Ovary (tissue), 9 donors: ENCODE data around the gene HOXB9. TPM values are rescaled to one million over a fixed set of nuclear protein-coding genes. Genes with fewer than 3 reads are reported as not detected.

Source experiments
- DNase-seq, 5 donors: peaks; one replicate each; pipeline ENCODE4 v3.0.0-alpha.2; 2019 to 2020
- H3K27ac ChIP-seq, 2 donors: fragments of 200-600 bp; one replicate each; pipeline versions ENCODE4 v1.5.1 to v1.8.0; 2019 to 2022
- H3K27me3 ChIP-seq: fragments of 200-600 bp; one replicate; pipeline ENCODE4 v1.8.0; 2022
- H3K36me3 ChIP-seq: fragments of 200-600 bp; sonication (generic); one replicate; pipeline ENCODE4 v1.5.1; 2019
- H3K4me1 ChIP-seq: one replicate; pipeline ENCODE4 v1.8.1; 2013; ENCODE audit warnings: mild to moderate bottlenecking, moderate library complexity; ENCODE audit not compliant: insufficient read depth
- H3K4me3 ChIP-seq: fragments of 200-600 bp; sonication (generic); one replicate; pipeline ENCODE4 v1.5.1; 2017
- H3K9me3 ChIP-seq, 2 donors: fragments of 200-600 bp in 1 of 2; sonication (generic) in 1 of 2; one replicate each; pipeline versions ENCODE4 v1.5.1 to v1.8.1; 2013 to 2019; ENCODE audit warnings: mild to moderate bottlenecking in 1 of 2, moderate library complexity in 1 of 2
- EP300 ChIP-seq: sonication (generic); formaldehyde crosslinking; IDR thresholded peaks from one replicate; pipeline ENCODE4 v1.6.1; 2017; ENCODE audit warnings: antibody characterized with exemption
- POLR2A ChIP-seq: fragments of 450-650 bp; IDR thresholded peaks from one replicate; pipeline ENCODE4 v1.6.1; 2017; ENCODE audit warnings: antibody characterized with exemption, mild to moderate bottlenecking, moderate library complexity
- WGBS, 3 donors: extraction: QIAGEN DNeasy Blood & Tissue Kit in 1 of 3; methylation state at CpG; one replicate each; pipeline versions ENCODE4 v1.1.5 to v1.1.7; 2013 to 2017; 5-methylcytosine and 5-hydroxymethylcytosine counted together
- intact Hi-C, 4 donors: fragments of 100-400 bp; cut with DNase I; formaldehyde crosslinking; loops; one replicate each; pipeline versions ENCODE4 v1.11.0 to v1.15.1; 2022 to 2023
- polyA plus RNA-seq, 2 donors: library from polyadenylated mRNA; stranded (reverse); fragments of 200-250 nt in 1 of 2; fragments of 350-450 nt in 1 of 2; fragmentation: Illumina TruSeq in 1 of 2; extraction: RNeasy Lipid Tissue Mini Kit (QIAGEN cat#74804) in 1 of 2; gene quantifications; one replicate each; pipeline ENCODE4 v1.2.3, GENCODE V29; 2013 to 2014
- total RNA-seq, 7 donors: library from RNA; depleted of rRNA in 2 of 7; stranded (reverse); fragments of >200 nt in 2 of 7; fragmentation: NEBNext Ultra II Directional in 3 of 7; extraction: Animal tissue kit (Norgen Biotek cat#: 25700) in 3 of 7; gene quantifications; one replicate each; pipeline versions ENCODE4 v1.1.0 to v1.2.4, GENCODE V29; 2016 to 2023
- TF ChIP-seq, protein P1 (sequence below), 3 donors: fragments of 450-650 bp in 2 of 3; fragments of 200-600 bp in 1 of 3; IDR thresholded peaks; one replicate each; pipeline versions ENCODE4 v1.5.1 to v1.8.0; 2016 to 2022; ENCODE audit warnings: antibody characterized with exemption in 3 of 3, mild to moderate bottlenecking in 1 of 3
- donor health status: DM: no; HTN: no; CAD: no; lungs with moderate emphysema.
- donor health status: DM: no; HTN: no; CAD: no.
- donor health status: Bipolar disorder and iron deficiency.
- donor health status: DM: yes; HTN: yes; CAD: no.
- donor health status: DM: no; HTN: no; CAD: no.
- donor health status: DM: yes; HTN: yes; CAD: no.

The HOXB9 gene
- total and polyA plus RNA-seq, 9 donors = 0.10 to 0.36 (median 0.12) TPM; not detected in 4

DNA sequence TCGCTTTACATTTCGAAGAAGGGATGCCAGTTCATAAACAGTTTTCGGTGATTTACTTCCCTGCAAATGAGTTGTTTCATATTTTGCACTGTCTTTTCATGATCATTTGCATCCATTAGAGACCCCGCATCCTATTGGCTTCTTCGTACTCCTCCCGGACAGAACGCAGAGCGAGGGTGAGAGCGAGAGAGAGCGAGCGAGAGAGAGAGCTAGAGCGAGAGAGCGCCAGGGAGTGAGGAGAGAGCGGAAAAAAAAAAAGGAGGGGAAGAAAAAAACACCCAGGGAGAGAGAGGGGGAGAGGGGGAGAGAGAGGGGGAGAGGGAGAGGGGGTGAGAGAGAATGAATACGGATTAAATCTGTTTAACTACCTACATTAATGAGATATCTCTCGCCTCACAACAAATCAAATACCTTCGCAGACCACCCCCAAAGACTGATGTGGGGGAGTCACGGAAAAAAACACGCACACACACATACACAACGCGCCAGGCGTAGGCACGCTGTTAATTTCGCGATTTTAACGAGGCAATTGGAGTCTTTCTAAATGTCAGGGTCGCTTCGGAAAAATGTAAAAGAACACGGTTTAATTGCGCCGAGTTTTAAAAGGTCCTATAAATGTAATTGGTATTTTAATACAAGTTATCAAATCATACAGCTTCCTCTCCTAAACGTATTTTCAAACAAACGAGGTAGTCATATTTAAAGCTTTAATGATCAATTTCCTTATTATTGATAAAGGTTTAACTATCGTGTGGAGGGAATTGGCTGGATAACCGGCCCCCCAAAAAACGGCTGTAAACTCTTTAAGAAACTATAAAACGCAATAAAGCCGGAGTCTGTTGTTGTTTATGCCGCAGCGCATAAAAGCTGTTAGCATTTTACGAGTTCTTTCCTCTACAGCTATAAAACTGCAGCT, 10.9 kb downstream of the HOXB9 start, which contains the start of gene HOXB8:
HOXB8 (minus strand) TSS at position 246 of the 916 bp plus-strand sequence. CDS start 588 bp downstream, outside the sequence.
- no peak for DNase-seq
- WGBS, 3 donors = 6 to 10% (median 7%) methylated on average over 41 of the region's 41 CpGs
- Histone ChIP-seq H3K27ac (no peak within 1 kb of the TSS), H3K4me3 (no peak within 1 kb of the TSS), H3K4me1 (peaks cover 2% of the 10 kb centered on the region), H3K27me3 (no peaks in the 10 kb centered on the region), H3K36me3 (no peaks in the 10 kb centered on the region), H3K9me3 (no peaks in the 10 kb centered on the region)
- intact Hi-C loops = loop anchor here in 3 of 4 donors (5.0 to 10.0 kb wide), 2 partner anchors 283 to 591 kb away; no protein-coding TSS in a partner anchor
- TF ChIP-seq, protein P1, sequence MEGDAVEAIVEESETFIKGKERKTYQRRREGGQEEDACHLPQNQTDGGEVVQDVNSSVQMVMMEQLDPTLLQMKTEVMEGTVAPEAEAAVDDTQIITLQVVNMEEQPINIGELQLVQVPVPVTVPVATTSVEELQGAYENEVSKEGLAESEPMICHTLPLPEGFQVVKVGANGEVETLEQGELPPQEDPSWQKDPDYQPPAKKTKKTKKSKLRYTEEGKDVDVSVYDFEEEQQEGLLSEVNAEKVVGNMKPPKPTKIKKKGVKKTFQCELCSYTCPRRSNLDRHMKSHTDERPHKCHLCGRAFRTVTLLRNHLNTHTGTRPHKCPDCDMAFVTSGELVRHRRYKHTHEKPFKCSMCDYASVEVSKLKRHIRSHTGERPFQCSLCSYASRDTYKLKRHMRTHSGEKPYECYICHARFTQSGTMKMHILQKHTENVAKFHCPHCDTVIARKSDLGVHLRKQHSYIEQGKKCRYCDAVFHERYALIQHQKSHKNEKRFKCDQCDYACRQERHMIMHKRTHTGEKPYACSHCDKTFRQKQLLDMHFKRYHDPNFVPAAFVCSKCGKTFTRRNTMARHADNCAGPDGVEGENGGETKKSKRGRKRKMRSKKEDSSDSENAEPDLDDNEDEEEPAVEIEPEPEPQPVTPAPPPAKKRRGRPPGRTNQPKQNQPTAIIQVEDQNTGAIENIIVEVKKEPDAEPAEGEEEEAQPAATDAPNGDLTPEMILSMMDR (IDR thresholded peaks at IDR 0.05) = no peak
- TF ChIP-seq POLR2A (no peak), EP300 (no peak)

DNA sequence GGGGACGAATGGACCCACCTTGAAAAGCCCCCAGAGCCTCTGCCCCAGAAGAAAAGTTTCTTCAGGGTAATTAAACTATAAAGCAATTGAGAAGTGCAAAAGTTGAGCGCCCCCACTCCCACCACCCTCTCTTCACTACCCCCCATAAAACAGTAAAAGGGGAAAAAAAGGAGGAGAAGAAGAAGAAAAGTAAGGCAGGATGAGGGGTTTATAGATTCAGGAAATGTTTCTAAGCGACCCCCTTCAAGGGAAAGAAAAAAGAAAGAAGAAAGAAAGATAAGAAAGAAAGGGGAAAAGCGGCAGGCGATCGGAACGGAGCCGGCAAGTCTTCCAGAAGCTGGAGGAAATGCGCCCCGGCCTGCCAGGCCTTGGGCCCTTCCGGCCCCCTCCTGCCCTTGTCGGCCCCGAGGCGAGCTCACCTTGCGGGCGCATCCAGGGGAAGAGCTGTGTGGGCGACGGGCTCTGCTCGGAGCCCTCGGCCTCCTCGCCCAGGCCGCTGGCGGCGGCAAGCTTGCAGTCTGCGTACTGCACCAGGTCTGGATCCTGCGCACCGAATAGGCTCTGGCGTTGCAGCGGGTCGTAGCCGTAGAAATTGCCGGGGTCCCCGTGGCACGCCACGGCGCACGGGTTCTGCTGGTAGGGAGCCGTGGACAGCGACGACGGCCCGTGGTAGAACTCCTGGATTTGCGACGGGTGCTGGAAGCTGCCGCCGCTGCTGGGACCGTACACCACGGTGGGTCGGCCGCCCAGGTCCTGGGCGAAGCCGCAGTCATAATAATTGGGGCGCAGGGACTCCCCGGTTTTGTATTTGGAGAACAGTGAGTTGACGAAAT, 12.1 kb downstream of the HOXB9 start:
- DNase-seq = no peak
- H3K4me1 ChIP-seq = peaks cover 2% of the 10 kb centered on the region

DNA sequence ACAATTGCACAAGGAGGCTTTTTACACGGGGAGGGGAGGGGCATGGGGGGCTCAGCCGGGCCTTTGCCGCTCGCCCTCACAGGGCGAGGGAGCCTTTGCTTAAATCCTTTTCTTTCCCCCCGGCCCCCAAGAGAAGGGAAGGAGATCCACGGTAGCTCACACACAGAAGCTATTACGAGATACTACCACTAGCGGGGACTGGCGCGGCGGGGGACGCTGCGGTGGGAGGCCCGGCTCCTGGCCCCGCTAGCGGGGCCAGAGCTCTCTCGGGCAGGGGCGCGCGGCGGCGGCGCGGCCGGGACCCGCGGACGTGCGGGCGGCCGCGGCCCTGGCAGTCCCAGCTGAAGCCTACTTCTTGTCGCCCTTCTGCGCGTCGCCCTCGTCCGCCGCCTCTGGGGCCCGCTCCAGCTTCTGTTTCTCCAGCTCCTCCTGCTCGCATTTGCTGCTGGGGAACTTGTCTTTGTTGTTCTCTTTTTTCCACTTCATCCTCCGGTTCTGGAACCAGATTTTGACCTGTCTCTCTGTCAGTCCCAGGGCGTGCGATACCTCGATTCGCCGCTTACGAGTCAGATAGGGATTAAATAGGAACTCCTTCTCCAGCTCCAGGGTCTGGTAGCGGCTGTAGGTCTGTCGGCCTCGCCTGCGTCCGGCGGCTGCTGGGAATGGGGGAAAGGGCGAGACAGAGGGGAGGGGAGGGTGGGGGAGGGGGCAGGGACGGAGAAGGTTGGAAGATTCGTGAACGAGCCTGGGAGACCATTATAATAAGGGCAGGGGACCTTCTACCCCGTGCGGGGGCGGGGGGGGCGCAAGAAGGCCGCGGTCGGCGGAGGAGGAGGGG, 13.1 kb downstream of the HOXB9 start:
- Histone ChIP-seq H3K4me1 (peaks cover 2% of the 10 kb centered on the region), H3K27ac (no peak overlapping the region), H3K9me3 (no peaks in the 10 kb centered on the region), H3K27me3 (peaks cover 2% of the 10 kb centered on the region), H3K4me3 (peak overlapping the region; percentile 17), H3K36me3 (no peaks in the 10 kb centered on the region)
- TF ChIP-seq POLR2A (no peak), EP300 (no peak)
- TF ChIP-seq, protein P1 (IDR thresholded peaks at IDR 0.05) = no peak
- intact Hi-C loops = loop anchor here in 2 of 4 donors (10.0 kb wide), 1 partner anchor 588 kb away; no protein-coding TSS in a partner anchor
- no peak for DNase-seq
- WGBS, 3 donors = 1 to 2% (median 2%) methylated on average over 67 of the region's 67 CpGs

More for the DNA sequence above, 12.1 kb downstream of the HOXB9 start:
- Histone ChIP-seq H3K4me3 (peak overlapping the region; percentile 10), H3K36me3 (no peaks in the 10 kb centered on the region), H3K9me3 (no peaks in the 10 kb centered on the region), H3K27ac (no peak overlapping the region), H3K27me3 (peaks cover 2% of the 10 kb centered on the region)
- WGBS, 3 donors = 2 to 5% (median 3%) methylated on average over 37 to 55 of the region's 55 CpGs
- TF ChIP-seq POLR2A (no peak), EP300 (no peak)
- TF ChIP-seq, protein P1 (IDR thresholded peaks at IDR 0.05) = no peak
- intact Hi-C loops = loop anchor here in 2 of 4 donors (10.0 kb wide), 1 partner anchor 589 kb away; no protein-coding TSS in a partner anchor
